ENCODE results near the gene ATG12. TPM values are rescaled to one million over a fixed set of nuclear protein-coding genes. Genes with fewer than 3 reads are reported as not detected.
"Not testable (repeated sequence)": the region's sequence is repeated elsewhere in the genome, so short reads cannot be mapped to it uniquely, and the experiment has no call there.

The ATG12 gene
- total RNA-seq (10 to 100 TPM; 13.0 to 21.5 (median 14.6) TPM), polyA plus RNA-seq (10 to 100 TPM; 16.1 to 28.4 TPM)

DNA sequence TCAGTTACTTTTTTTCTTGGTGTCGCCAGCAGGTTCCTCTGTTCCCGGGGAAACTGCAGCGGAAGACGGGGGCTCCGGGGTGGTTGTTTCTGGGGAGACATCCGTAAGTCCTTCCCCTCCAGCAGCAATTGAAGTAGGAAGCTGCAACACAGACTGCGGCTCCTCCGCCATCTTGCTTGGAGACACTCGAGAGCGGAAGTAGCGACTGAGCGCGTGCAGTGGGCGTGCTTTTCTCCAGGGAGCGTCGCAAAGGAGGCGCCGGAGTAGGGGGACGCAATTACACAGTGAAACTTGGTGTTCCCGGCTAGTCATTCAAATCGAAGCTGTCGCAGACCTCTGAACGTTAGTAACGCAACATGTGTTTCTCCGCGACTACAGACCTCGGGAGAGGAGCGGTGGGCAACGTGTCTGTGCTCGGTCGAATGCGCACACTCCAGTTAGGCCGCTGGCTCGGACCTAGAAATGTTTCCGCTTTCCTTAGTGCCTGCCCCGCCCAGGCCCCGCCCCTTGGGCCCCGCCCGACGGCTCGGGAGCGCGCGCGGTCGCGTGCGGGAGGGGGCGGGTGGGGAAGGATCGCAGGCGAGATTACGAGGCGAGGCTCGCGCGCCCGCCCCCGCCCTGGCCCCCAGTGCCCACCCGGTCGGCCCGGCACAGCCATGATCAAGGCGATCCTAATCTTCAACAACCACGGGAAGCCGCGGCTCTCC is at the start of gene ATG12, which contains the start of gene AP3S1:
Gene ATG12 (minus strand): TSS at position 184 of the 707 bp plus-strand sequence. CDS start 13 bp downstream, at position 171.
Gene AP3S1 (plus strand): TSS at position 554 of the 707 bp plus-strand sequence. CDS start 103 bp downstream, at position 657.
- Histone ChIP-seq H3K36me3 (peaks cover 0 to 3% (median 0%) of the 10 kb centered on the region in 3 donors), H3K27me3 (no peaks in the 10 kb centered on the region), H3K4me1 (peaks cover 15 to 41% (median 26%) of the 10 kb centered on the region in 3 donors), H3K9me3 (no peaks in the 10 kb centered on the region), H3K4me3 (peak within 1 kb of the TSS; percentile 94 to 98 (median 96)), H3K27ac (peak within 1 kb of the TSS; percentile 90 to 95 (median 92))
- peak; percentile 92 to 97 (median 92) for ATAC-seq
- no peak for FAIRE-seq
- peak; percentile 87 to 93 (median 90) for DNase-seq
- TF ChIP-seq, protein P1, sequence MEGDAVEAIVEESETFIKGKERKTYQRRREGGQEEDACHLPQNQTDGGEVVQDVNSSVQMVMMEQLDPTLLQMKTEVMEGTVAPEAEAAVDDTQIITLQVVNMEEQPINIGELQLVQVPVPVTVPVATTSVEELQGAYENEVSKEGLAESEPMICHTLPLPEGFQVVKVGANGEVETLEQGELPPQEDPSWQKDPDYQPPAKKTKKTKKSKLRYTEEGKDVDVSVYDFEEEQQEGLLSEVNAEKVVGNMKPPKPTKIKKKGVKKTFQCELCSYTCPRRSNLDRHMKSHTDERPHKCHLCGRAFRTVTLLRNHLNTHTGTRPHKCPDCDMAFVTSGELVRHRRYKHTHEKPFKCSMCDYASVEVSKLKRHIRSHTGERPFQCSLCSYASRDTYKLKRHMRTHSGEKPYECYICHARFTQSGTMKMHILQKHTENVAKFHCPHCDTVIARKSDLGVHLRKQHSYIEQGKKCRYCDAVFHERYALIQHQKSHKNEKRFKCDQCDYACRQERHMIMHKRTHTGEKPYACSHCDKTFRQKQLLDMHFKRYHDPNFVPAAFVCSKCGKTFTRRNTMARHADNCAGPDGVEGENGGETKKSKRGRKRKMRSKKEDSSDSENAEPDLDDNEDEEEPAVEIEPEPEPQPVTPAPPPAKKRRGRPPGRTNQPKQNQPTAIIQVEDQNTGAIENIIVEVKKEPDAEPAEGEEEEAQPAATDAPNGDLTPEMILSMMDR (IDR thresholded peaks at IDR 0.05), result no peak
- WGBS, 2 donors, result 10 to 15% methylated on average over 64 to 65 of the region's 65 CpGs
- intact Hi-C loops (cut with DNase I), result loop anchor here in 1 of 3 donors (5.0 kb wide), 1 partner anchor 209 kb away; no protein-coding TSS in a partner anchor

DNA sequence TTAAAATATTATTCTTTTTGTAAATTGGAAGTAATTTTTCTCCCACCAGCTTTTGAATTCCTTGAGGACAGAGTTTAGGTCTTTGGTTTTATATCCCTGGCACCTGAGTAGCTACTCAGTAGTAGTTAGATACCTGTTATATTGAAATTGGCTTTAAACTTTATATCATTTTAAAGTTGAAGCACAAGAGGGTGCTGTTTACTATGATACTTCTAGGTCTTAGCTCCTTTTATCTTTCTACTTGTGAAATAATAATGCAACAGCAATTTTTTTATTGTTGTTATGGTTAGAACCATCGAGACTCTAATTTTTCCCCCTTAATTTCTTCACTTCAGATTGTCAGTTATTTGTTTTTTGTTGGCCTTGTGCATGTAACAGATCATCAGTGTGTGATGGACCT is 46.7 kb upstream of the ATG12 start:
- no peaks in the 10 kb centered on the region for H3K4me1 ChIP-seq
- no peak for DNase-seq
- TF ChIP-seq, protein P1 (IDR thresholded peaks at IDR 0.05), result no peak
- no peaks in the 10 kb centered on the region for H3K9me3 ChIP-seq
- no peaks in the 10 kb centered on the region for H3K27me3 ChIP-seq
- no peak overlapping the region for H3K4me3 ChIP-seq
- 51 to 59% methylated on average over 1 of the region's 1 CpG for WGBS, 2 donors
- peak; percentile 23 for FAIRE-seq
- no peak overlapping the region for H3K27ac ChIP-seq
- intact Hi-C loops (cut with DNase I), result no loop called here
- peak in 3 of 4 donors; percentile 11 to 50 (median 48) for ATAC-seq
- H3K36me3 ChIP-seq, result no peaks in the 10 kb centered on the region

DNA sequence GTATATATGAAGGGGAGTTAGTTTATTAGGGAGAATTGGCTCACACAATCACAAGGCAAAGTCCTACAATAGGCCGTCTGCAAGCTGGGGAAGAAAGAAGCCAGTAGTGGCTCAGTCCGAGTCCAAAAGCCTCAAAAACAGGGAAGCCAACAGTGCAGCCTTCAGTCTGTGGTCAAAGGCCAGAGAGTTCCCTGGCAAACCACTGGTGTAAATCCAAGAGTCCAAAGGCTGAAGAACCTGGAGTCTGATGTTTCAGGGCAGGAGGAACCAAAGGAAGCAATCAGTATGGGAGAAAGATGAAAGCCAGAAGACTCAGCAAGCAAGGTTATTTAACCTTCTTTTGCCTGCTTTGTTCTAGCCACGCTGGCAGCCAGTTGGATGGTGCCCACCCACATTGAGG is 43.8 kb upstream of the ATG12 start:
- 62% methylated on average over 3 of the region's 3 CpGs for WGBS, 2 donors
- H3K4me1 ChIP-seq; H3K27ac ChIP-seq; H3K27me3 ChIP-seq; ATAC-seq; H3K36me3 ChIP-seq; H3K9me3 ChIP-seq; intact Hi-C loops (cut with DNase I); DNase-seq; H3K4me3 ChIP-seq; FAIRE-seq: not testable (repeated sequence)

DNA sequence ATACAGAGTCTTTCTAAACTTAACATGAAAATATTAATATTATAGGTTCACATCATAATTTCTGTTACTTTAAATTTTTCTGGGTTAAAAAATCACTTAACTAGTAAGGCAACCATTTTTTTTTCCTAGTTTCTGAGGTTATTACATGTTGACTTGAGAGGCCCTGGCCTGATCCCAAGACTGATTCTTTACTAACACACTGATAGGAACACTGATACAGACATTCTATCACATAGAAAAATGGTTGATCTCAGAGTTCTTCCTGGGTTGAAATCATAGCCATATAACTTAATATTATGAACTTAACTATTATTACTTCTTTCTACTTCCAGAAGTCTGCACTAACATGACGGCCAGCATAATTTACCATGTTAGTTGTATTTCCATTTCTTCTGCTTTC is 43.3 kb upstream of the ATG12 start:
- Histone ChIP-seq H3K9me3 (no peaks in the 10 kb centered on the region), H3K27me3 (no peaks in the 10 kb centered on the region), H3K36me3 (no peaks in the 10 kb centered on the region), H3K27ac (no peak overlapping the region), H3K4me3 (no peak overlapping the region), H3K4me1 (no peaks in the 10 kb centered on the region)
- ATAC-seq, result no peak
- TF ChIP-seq, protein P1 (IDR thresholded peaks at IDR 0.05), result no peak
- intact Hi-C loops (cut with DNase I), result no loop called here
- 86 to 98% methylated on average over 1 of the region's 1 CpG for WGBS, 2 donors
- no peak for FAIRE-seq
- DNase-seq, result no peak

DNA sequence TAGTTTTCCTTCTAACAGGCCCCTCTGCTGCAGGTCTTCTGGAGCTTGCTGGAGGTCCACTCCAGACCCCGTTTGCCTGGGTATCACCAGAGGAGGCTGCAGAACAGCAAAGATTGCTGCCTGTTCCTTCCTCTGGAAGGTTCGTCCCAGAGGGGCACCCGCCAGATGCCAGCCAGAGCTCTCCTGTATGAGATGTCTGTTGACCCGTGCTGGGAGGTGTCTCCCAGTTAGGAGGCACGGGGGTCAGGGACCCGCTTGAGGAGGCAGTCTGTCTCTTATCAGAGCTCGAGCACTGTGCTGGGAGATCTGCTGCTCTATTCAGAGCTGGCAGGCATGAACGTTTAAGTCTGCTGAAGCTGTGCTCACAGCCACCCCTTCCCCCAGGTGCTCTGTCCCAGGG is 41.1 kb upstream of the ATG12 start:
- ATAC-seq; FAIRE-seq; H3K27me3 ChIP-seq; H3K36me3 ChIP-seq; intact Hi-C loops (cut with DNase I); H3K4me1 ChIP-seq; H3K4me3 ChIP-seq; H3K9me3 ChIP-seq; H3K27ac ChIP-seq: not testable (repeated sequence)
- DNase-seq, result peak in 1 of 6 donors; percentile 53
- 96 to 97% methylated on average over 8 of the region's 8 CpGs for WGBS, 2 donors

DNA sequence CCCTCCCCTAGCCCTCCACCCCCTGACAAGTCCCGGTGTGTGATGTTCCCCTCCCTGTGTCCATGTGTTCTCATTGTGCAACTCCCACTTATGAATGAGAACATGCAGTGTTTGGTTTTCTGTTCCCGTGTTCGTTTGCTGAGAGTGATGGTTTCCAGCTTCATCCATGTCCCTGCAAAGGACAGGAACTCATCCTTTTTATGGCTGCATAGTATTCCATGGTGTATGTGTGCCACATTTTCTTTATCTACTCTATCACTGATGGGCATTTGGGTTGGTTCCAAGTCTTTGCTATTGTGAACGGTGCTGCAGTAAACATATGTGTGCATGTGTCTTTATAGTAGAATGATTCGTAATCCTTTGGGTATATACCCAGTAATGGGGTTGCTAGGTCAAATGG is 36.0 kb upstream of the ATG12 start:
- H3K4me3 ChIP-seq; H3K36me3 ChIP-seq; H3K4me1 ChIP-seq; H3K27ac ChIP-seq; H3K9me3 ChIP-seq; FAIRE-seq; ATAC-seq; intact Hi-C loops (cut with DNase I); H3K27me3 ChIP-seq; DNase-seq: not testable (repeated sequence)
- 97% methylated on average over 5 of the region's 5 CpGs for WGBS, 2 donors
